A673 (cell line): Measurements from ENCODE around the gene ATG4B. TPM values are rescaled to one million over a fixed set of nuclear protein-coding genes. Genes with fewer than 3 reads are reported as not detected.

Source experiments
- BruUV-seq: library from RNA; stranded (reverse); fragments of 400-500 nt; replicated peaks from 2 replicates; lab custom pipeline; 2021; lab: Mats Ljungman, UMichigan
- CTCF ChIA-PET: fragments of 300-600 bp; sonication (Branson Sonifier 250); formaldehyde crosslinking; loops from one replicate; lab custom pipeline; 2022; ENCODE audit warnings: antibody characterized with exemption; lab: Charles Lee
- POLR2A ChIA-PET: fragments of 300-600 bp; sonication (Branson Sonifier 250); formaldehyde crosslinking; loops from one replicate; lab custom pipeline; 2022; ENCODE audit warnings: antibody characterized with exemption; ENCODE audit not compliant: low non-redundant PET; lab: Charles Lee
- DNase-seq: peaks from one replicate; pipeline ENCODE4 v3.0.0-alpha.2; 2015; ENCODE audit warnings: low spot score
- H3K27ac ChIP-seq: fragments of 200-600 bp; sonication (generic); 2 replicates; pipeline ENCODE4 v1.5.1; 2016; ENCODE audit warnings: mixed run types, low read depth, mild to moderate bottlenecking, mixed read lengths, antibody characterized with exemption, low read length; ENCODE audit not compliant: poor library complexity, severe bottlenecking
- H3K27me3 ChIP-seq: fragments of 200-600 bp; sonication (generic); replicated peaks from 2 replicates; pipeline ENCODE4 v1.6.1; 2017; ENCODE audit warnings: mixed run types, low read depth, mild to moderate bottlenecking, mixed read lengths, antibody characterized with exemption, low read length; ENCODE audit not compliant: insufficient read depth, poor library complexity
- H3K36me3 ChIP-seq: fragments of 200-600 bp; sonication (generic); 2 replicates; pipeline ENCODE4 v1.6.1; 2016; ENCODE audit warnings: mixed run types, mild to moderate bottlenecking, mixed read lengths, antibody characterized with exemption, low read length; ENCODE audit not compliant: insufficient read depth, poor library complexity, severe bottlenecking
- H3K4me1 ChIP-seq: fragments of 200-600 bp; sonication (generic); 2 replicates; pipeline ENCODE4 v1.6.1; 2017; ENCODE audit warnings: mixed run types, mild to moderate bottlenecking, mixed read lengths, antibody characterized with exemption, low read length; ENCODE audit not compliant: insufficient read depth, poor library complexity, severe bottlenecking
- H3K4me3 ChIP-seq: fragments of 200-600 bp; sonication (generic); 2 replicates; pipeline ENCODE4 v1.5.1; 2016; ENCODE audit warnings: low read depth, mixed run types, mild to moderate bottlenecking, mixed read lengths, low read length; ENCODE audit not compliant: poor library complexity, severe bottlenecking
- H3K9me3 ChIP-seq: fragments of 200-600 bp; sonication (generic); 2 replicates; pipeline ENCODE4 v1.6.1; 2016; ENCODE audit warnings: mixed run types, low read depth, mild to moderate bottlenecking, mixed read lengths, antibody characterized with exemption, low read length; ENCODE audit not compliant: poor library complexity, severe bottlenecking
- EZH2 ChIP-seq: fragments of 200-600 bp; sonication (generic); IDR thresholded peaks from 2 replicates; pipeline ENCODE4 v1.6.1; 2017; ENCODE audit warnings: borderline replicate concordance, low read depth, mild to moderate bottlenecking, mixed read lengths, antibody characterized with exemption, low read length; ENCODE audit not compliant: poor library complexity, severe bottlenecking
- intact Hi-C: fragments of 100-400 bp; cut with micrococcal nuclease; formaldehyde crosslinking; loops from one replicate; pipeline ENCODE4 v1.10.0; 2022; ENCODE audit not compliant: unreplicated experiment
- total RNA-seq: library from RNA; stranded (reverse); gene quantifications from 2 replicates; pipeline ENCODE4 v1.2.3, GENCODE V29; 2021
- TF ChIP-seq, protein P1 (sequence below): fragments of 300-800, 200-600 bp; sonication (generic); conservative IDR thresholded peaks from 2 replicates; pipeline ENCODE4 v1.5.1; 2017; ENCODE audit warnings: low read depth, mild to moderate bottlenecking, antibody characterized with exemption, low read length, moderate library complexity, mixed read lengths

ATG4B gene
- total RNA-seq, 1 experiment from 2014 or later = 102 TPM

DNA sequence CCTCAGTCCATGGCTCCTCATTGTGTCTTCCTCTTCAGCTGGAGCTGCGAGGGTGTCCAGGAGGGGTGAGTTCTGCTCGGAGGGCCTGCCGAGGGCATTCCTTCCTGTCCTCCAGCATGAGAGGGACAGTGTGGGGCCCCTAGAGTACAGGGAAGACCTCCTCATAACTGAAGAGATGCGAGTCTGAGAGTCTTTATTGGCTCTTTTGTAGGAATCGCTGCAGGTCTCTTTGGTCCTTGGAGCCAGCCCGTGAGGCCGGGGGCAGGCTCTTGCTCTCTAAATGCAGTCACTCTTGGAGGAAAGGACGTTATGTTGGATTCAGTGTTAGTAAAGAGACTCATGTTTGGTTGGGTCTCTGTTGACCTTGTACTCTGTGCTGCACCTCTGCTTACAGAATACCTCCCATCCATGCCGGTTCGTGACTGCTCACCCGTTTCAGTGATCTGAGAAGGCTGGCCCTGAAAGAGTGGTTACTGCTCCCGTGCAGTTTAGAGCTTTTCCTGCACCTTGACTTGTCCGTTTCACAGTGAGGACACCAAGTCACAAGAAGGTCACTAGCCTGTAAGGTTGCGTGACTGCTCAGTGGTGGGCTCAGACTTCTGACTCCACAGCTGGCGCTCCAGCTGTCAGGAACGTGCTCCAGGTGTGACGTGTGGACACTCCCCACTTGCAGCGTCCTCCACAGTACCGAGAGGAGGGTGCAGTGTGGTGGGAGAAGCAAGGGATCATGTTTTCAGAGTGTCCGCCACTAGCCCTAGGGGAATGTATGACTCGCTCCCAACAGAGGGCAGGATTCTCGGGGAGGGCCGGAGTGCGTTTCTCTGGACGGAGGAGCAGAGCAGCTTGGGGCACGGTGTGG lies 7.8 kb downstream of the ATG4B start:
- POLR2A ChIA-PET = no interaction called here

GRCh38 chr2:241645915-241646645 lies 8.6 kb downstream of the ATG4B start:
- no peak for DNase-seq
- Histone ChIP-seq H3K4me3 (no peak overlapping the region), H3K9me3 (no peaks in the 10 kb centered on the region), H3K4me1 (no peaks in the 10 kb centered on the region), H3K27me3 (no peaks in the 10 kb centered on the region), H3K27ac (no peak overlapping the region), H3K36me3 (peaks cover 2% of the 10 kb centered on the region)
- TF ChIP-seq EZH2 = no peak
- TF ChIP-seq, protein P1, sequence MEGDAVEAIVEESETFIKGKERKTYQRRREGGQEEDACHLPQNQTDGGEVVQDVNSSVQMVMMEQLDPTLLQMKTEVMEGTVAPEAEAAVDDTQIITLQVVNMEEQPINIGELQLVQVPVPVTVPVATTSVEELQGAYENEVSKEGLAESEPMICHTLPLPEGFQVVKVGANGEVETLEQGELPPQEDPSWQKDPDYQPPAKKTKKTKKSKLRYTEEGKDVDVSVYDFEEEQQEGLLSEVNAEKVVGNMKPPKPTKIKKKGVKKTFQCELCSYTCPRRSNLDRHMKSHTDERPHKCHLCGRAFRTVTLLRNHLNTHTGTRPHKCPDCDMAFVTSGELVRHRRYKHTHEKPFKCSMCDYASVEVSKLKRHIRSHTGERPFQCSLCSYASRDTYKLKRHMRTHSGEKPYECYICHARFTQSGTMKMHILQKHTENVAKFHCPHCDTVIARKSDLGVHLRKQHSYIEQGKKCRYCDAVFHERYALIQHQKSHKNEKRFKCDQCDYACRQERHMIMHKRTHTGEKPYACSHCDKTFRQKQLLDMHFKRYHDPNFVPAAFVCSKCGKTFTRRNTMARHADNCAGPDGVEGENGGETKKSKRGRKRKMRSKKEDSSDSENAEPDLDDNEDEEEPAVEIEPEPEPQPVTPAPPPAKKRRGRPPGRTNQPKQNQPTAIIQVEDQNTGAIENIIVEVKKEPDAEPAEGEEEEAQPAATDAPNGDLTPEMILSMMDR = no peak
- CTCF ChIA-PET = no interaction called here
- POLR2A ChIA-PET = no interaction called here
- intact Hi-C loops = no loop called here
- BruUV-seq = no TSS peak

More for the DNA sequence above, 7.8 kb downstream of the ATG4B start:
- intact Hi-C loops = no loop called here
- no TSS peak for BruUV-seq
- no peaks in the 10 kb centered on the region for H3K4me1 ChIP-seq
- no peak overlapping the region for H3K4me3 ChIP-seq
- no peaks in the 10 kb centered on the region for H3K27me3 ChIP-seq
- no peak overlapping the region for H3K27ac ChIP-seq
- TF ChIP-seq, protein P1 = no peak
- no peak for TF ChIP-seq EZH2
- DNase-seq = no peak
- H3K36me3 ChIP-seq = no peaks in the 10 kb centered on the region
- CTCF ChIA-PET = no interaction called here
- H3K9me3 ChIP-seq = no peaks in the 10 kb centered on the region

DNA sequence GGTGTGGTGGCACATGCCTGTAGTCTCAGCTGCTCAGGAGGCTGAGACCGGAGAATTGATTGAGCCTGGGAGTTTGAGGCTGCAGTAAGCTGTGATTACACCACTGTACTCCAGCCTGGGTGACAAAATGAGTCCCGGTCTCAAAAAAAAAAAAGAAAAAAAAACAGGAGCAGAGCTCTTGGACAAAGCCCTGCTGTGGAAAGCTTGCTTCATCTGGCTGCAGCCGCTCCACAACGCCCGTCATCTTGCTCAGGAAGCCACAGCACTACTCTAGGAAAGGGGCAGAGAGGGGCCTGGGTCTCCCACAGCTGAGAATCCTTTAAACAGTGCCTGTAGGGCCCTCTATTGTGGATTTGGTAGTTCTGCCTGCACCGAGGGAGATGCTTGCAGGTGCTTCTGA lies 11.0 kb downstream of the ATG4B start:
- intact Hi-C loops = no loop called here
- no peak overlapping the region for H3K27ac ChIP-seq
- no TSS peak for BruUV-seq
- H3K4me3 ChIP-seq = no peak overlapping the region
- H3K36me3 ChIP-seq = peaks cover 20% of the 10 kb centered on the region
- H3K4me1 ChIP-seq = no peaks in the 10 kb centered on the region
- ChIA-PET CTCF (no interaction called here), POLR2A (interaction anchor here (0.8 kb wide), 1 partner anchor 544 kb away, joined by 8 read pairs; no protein-coding TSS in a partner anchor)
- TF ChIP-seq, protein P1 = no peak
- TF ChIP-seq EZH2 = no peak
- H3K27me3 ChIP-seq = no peaks in the 10 kb centered on the region
- no peak for DNase-seq
- no peaks in the 10 kb centered on the region for H3K9me3 ChIP-seq
